Measurements from ENCODE around the gene ENKUR.
A peak's percentile ranks its signal among the peaks of the same experiment; 100 is the strongest.

The ENKUR gene
- 0.31 to 0.34 reads per million in 2 donors for total RNA-seq

- peak; percentile 79 to 95 (median 91) for DNase-seq
Observed at GRCh38 chr10:25015828-25016375, at the start of gene ENKUR. Gene ENKUR, minus strand, starts transcription at chr10:25016158. Its CDS starts 222 bp downstream, at chr10:25015936.

GRCh38 chr10:25064401-25064800, 48.4 kb upstream of the ENKUR start:
- DNase-seq = no peak

GRCh38 chr10:25063644-25064043, 47.7 kb upstream of the ENKUR start:
- DNase-seq = no peak

- DNase-seq = no peak
Observed at GRCh38 chr10:25063157-25063556, 47.2 kb upstream of the ENKUR start.

GRCh38 chr10:25061711-25062449, 45.9 kb upstream of the ENKUR start:
- DNase-seq = no peak

- no peak for DNase-seq
Observed at GRCh38 chr10:25061125-25061524, 45.2 kb upstream of the ENKUR start.

GRCh38 chr10:25059990-25060389, 44.0 kb upstream of the ENKUR start:
- DNase-seq = no peak

- DNase-seq = no peak
Observed at GRCh38 chr10:25057886-25058285, 41.9 kb upstream of the ENKUR start.

GRCh38 chr10:25056726-25057125, 40.8 kb upstream of the ENKUR start:
- DNase-seq = no peak

- no peak for DNase-seq
Observed at GRCh38 chr10:25052012-25052411, 36.1 kb upstream of the ENKUR start.

- DNase-seq = no peak
Observed at GRCh38 chr10:25050402-25050801, 34.4 kb upstream of the ENKUR start.

GRCh38 chr10:25049966-25050365, 34.0 kb upstream of the ENKUR start:
- DNase-seq = no peak

- DNase-seq = no peak
Observed at GRCh38 chr10:25048450-25048849, 32.5 kb upstream of the ENKUR start.

- DNase-seq = no peak
Observed at GRCh38 chr10:25047591-25048301, 31.8 kb upstream of the ENKUR start.

- DNase-seq = no peak
Observed at GRCh38 chr10:25047088-25047487, 31.1 kb upstream of the ENKUR start.

- no peak for DNase-seq
Observed at GRCh38 chr10:25046641-25047040, 30.7 kb upstream of the ENKUR start.

GRCh38 chr10:25039531-25039930, 23.6 kb upstream of the ENKUR start:
- DNase-seq = no peak

GRCh38 chr10:25038325-25038724, 22.4 kb upstream of the ENKUR start:
- no peak for DNase-seq

- DNase-seq = no peak
Observed at GRCh38 chr10:25036381-25036780, 20.4 kb upstream of the ENKUR start.

GRCh38 chr10:25029519-25029918, 13.6 kb upstream of the ENKUR start:
- DNase-seq = no peak

GRCh38 chr10:25028711-25029110, 12.8 kb upstream of the ENKUR start:
- no peak for DNase-seq

GRCh38 chr10:25026463-25026862, 10.5 kb upstream of the ENKUR start:
- DNase-seq = no peak

- no peak for DNase-seq
Observed at GRCh38 chr10:25024528-25024927, 8.6 kb upstream of the ENKUR start.

- DNase-seq = no peak
Observed at GRCh38 chr10:25023278-25023677, 7.3 kb upstream of the ENKUR start.
